Thymus (tissue), 11 donors: ENCODE measurements around the gene GRB7. TPM values are rescaled to one million over a fixed set of nuclear protein-coding genes. Genes with fewer than 3 reads are reported as not detected.

Experiments used
- DNase-seq, 9 donors: peaks; one replicate each; pipeline ENCODE4 v3.0.0-alpha.2; 2013; ENCODE audit warnings: low spot score in 9 of 9, low read depth in 6 of 9, missing footprints in 1 of 9
- H3K27ac ChIP-seq, 2 donors: one replicate each; pipeline ENCODE4 v1.5.1; 2013; ENCODE audit warnings: control low read depth in 1 of 2, low read depth in 1 of 2, low read length in 1 of 2, mild to moderate bottlenecking in 1 of 2, moderate library complexity in 1 of 2
- H3K27me3 ChIP-seq, 2 donors: one replicate each; pipeline ENCODE4 v1.5.1; 2013; ENCODE audit warnings: low read length in 1 of 2; ENCODE audit not compliant: control insufficient read depth in 2 of 2, insufficient read depth in 1 of 2
- H3K36me3 ChIP-seq, 2 donors: one replicate each; pipeline ENCODE4 v1.5.1; 2013; ENCODE audit warnings: low read length in 1 of 2, mild to moderate bottlenecking in 1 of 2, moderate library complexity in 1 of 2; ENCODE audit not compliant: control insufficient read depth in 2 of 2, insufficient read depth in 2 of 2
- H3K4me1 ChIP-seq, 2 donors: one replicate each; pipeline ENCODE4 v1.5.1; 2013; ENCODE audit warnings: low read length in 2 of 2; ENCODE audit not compliant: control insufficient read depth in 2 of 2, insufficient read depth in 2 of 2
- H3K4me3 ChIP-seq, 2 donors: one replicate each; pipeline ENCODE4 v1.5.1; 2013; ENCODE audit warnings: low read length in 2 of 2, control low read depth in 1 of 2, mild to moderate bottlenecking in 1 of 2
- H3K9me3 ChIP-seq, 2 donors: one replicate each; pipeline ENCODE4 v1.5.1; 2013; ENCODE audit warnings: low read length in 1 of 2, mild to moderate bottlenecking in 1 of 2; ENCODE audit not compliant: control insufficient read depth in 2 of 2, insufficient read depth in 1 of 2
- WGBS: extraction: QIAGEN DNeasy Blood & Tissue Kit; methylation state at CpG from one replicate; pipeline ENCODE4 v1.1.7; 2013; 5-methylcytosine and 5-hydroxymethylcytosine counted together
- polyA plus RNA-seq: library from polyadenylated mRNA; stranded (reverse); fragments of 200-250 nt; gene quantifications from one replicate; pipeline ENCODE4 v1.2.3, GENCODE V29; 2013
- total RNA-seq: library from RNA; stranded (reverse); fragments of 120-200 nt; gene quantifications from one replicate; pipeline ENCODE4 v1.2.4, GENCODE V29; 2013
- donor health status: healthy.

The GRB7 gene
- total and polyA plus RNA-seq, 2 donors: 1.3 to 4.1 TPM

- H3K4me1 ChIP-seq: peaks cover 39 to 67% of the 10 kb centered on the region in 2 donors
- WGBS: 8% methylated on average over 55 of the region's 55 CpGs
- peaks cover 0 to 15% of the 10 kb centered on the region in 2 donors for H3K9me3 ChIP-seq
- peak overlapping the region; percentile 99 to 100 for H3K27ac ChIP-seq
- H3K27me3 ChIP-seq: no peaks in the 10 kb centered on the region
- peak overlapping the region; percentile 66 to 69 for H3K4me3 ChIP-seq
- DNase-seq: peak in 5 of 9 donors; percentile 63 to 89 (median 78)
- no peaks in the 10 kb centered on the region for H3K36me3 ChIP-seq
Measured at GRCh38 chr17:39753514-39754160, 15.9 kb downstream of the GRB7 start.

GRCh38 chr17:39754161-39754957 is 16.6 kb downstream of the GRB7 start:
- H3K9me3 ChIP-seq: peaks cover 0 to 15% of the 10 kb centered on the region in 2 donors
- H3K36me3 ChIP-seq: peaks cover 0 to 2% of the 10 kb centered on the region in 2 donors
- under 1% methylated on average over 91 of the region's 91 CpGs for WGBS
- peak overlapping the region; percentile 99 to 100 for H3K27ac ChIP-seq
- H3K27me3 ChIP-seq: no peaks in the 10 kb centered on the region
- H3K4me3 ChIP-seq: peak overlapping the region; percentile 66 to 69
- H3K4me1 ChIP-seq: peaks cover 45 to 74% of the 10 kb centered on the region in 2 donors
- peak in 8 of 9 donors; percentile 81 to 98 (median 93) for DNase-seq

- 38% methylated on average over 21 of the region's 21 CpGs for WGBS
- peaks cover 0 to 2% of the 10 kb centered on the region in 2 donors for H3K36me3 ChIP-seq
- H3K4me1 ChIP-seq: peaks cover 47 to 77% of the 10 kb centered on the region in 2 donors
- H3K27ac ChIP-seq: peak overlapping the region; percentile 99 to 100
- peaks cover 0 to 11% of the 10 kb centered on the region in 2 donors for H3K9me3 ChIP-seq
- peak in 1 of 9 donors; percentile 81 for DNase-seq
- peak overlapping the region; percentile 66 to 69 for H3K4me3 ChIP-seq
- no peaks in the 10 kb centered on the region for H3K27me3 ChIP-seq
Measured at GRCh38 chr17:39754958-39755553, 17.3 kb downstream of the GRB7 start.

GRCh38 chr17:39755554-39756379 is 18.0 kb downstream of the GRB7 start:
- DNase-seq: peak in 6 of 9 donors; percentile 65 to 84 (median 69)
- H3K4me1 ChIP-seq: peaks cover 47 to 81% of the 10 kb centered on the region in 2 donors
- 7% methylated on average over 18 of the region's 18 CpGs for WGBS

GRCh38 chr17:39756380-39757079 is 18.8 kb downstream of the GRB7 start:
- Histone ChIP-seq H3K27ac (peak overlapping the region; percentile 99 to 100), H3K4me3 (peak overlapping the region in 1 of 2 donors; percentile 19), H3K4me1 (peaks cover 47 to 89% of the 10 kb centered on the region in 2 donors), H3K27me3 (no peaks in the 10 kb centered on the region), H3K36me3 (peaks cover 0 to 10% of the 10 kb centered on the region in 2 donors), H3K9me3 (peaks cover 0 to 6% of the 10 kb centered on the region in 2 donors)
- DNase-seq: peak in 3 of 9 donors; percentile 42 to 67 (median 63)
- 59% methylated on average over 7 of the region's 7 CpGs for WGBS

More at GRCh38 chr17:39755554-39756379, 18.0 kb downstream of the GRB7 start:
- Histone ChIP-seq H3K9me3 (peaks cover 0 to 6% of the 10 kb centered on the region in 2 donors), H3K36me3 (peaks cover 0 to 6% of the 10 kb centered on the region in 2 donors), H3K4me3 (peak overlapping the region; percentile 19 to 66), H3K27me3 (no peaks in the 10 kb centered on the region), H3K27ac (peak overlapping the region; percentile 99 to 100)

GRCh38 chr17:39757176-39757662 is 19.5 kb downstream of the GRB7 start:
- peaks cover 6 to 15% of the 10 kb centered on the region in 2 donors for H3K36me3 ChIP-seq
- peaks cover 0 to 4% of the 10 kb centered on the region in 2 donors for H3K9me3 ChIP-seq
- 90% methylated on average over 4 of the region's 4 CpGs for WGBS
- H3K4me1 ChIP-seq: peaks cover 53 to 89% of the 10 kb centered on the region in 2 donors
- no peaks in the 10 kb centered on the region for H3K27me3 ChIP-seq
- peak overlapping the region; percentile 99 to 100 for H3K27ac ChIP-seq
- no peak for DNase-seq
- H3K4me3 ChIP-seq: no peak overlapping the region

GRCh38 chr17:39757931-39758873 is 20.5 kb downstream of the GRB7 start:
- Histone ChIP-seq H3K27me3 (no peaks in the 10 kb centered on the region), H3K9me3 (peaks cover 0 to 3% of the 10 kb centered on the region in 2 donors), H3K4me3 (no peak overlapping the region), H3K4me1 (peaks cover 57 to 89% of the 10 kb centered on the region in 2 donors), H3K27ac (peak overlapping the region; percentile 1 to 100), H3K36me3 (peaks cover 9 to 23% of the 10 kb centered on the region in 2 donors)
- 53% methylated on average over 12 of the region's 12 CpGs for WGBS
- peak in 1 of 9 donors; percentile 57 for DNase-seq
